NCI-H69 (cell line): ENCODE results near the gene ELAVL4.
A peak's percentile ranks its signal among the peaks of the same experiment; 100 is the strongest.
"Not testable (repeated sequence)": the region's sequence is repeated elsewhere in the genome, so short reads cannot be mapped to it uniquely, and the experiment has no call there.

Experiments used
- DNase-seq: peaks from one replicate; lab custom pipeline; 2025; lab: John Stamatoyannopoulos, UW

ELAVL4 gene

GRCh38 chr1:50123071-50123470 lies 14.4 kb downstream of the ELAVL4 start:
- DNase-seq, result peak; percentile 52

- no peak for DNase-seq
Observed at GRCh38 chr1:50126927-50127715, 18.4 kb downstream of the ELAVL4 start.

- peak; percentile 18 for DNase-seq
Observed at GRCh38 chr1:50129201-50129600, 20.5 kb downstream of the ELAVL4 start.

GRCh38 chr1:50132347-50132894 lies 23.7 kb downstream of the ELAVL4 start:
- DNase-seq, result peak; percentile 82

- peak; percentile 65 for DNase-seq
Observed at GRCh38 chr1:50135716-50136115, 27.0 kb downstream of the ELAVL4 start.

GRCh38 chr1:50139339-50140181 lies 30.8 kb downstream of the ELAVL4 start:
- peak; percentile 90 for DNase-seq

- no peak for DNase-seq
Observed at GRCh38 chr1:50140182-50140447, 31.4 kb downstream of the ELAVL4 start.

- DNase-seq, result no peak
Observed at GRCh38 chr1:50147191-50147850, 38.6 kb downstream of the ELAVL4 start.

GRCh38 chr1:50148142-50148923 lies 39.6 kb downstream of the ELAVL4 start:
- no peak for DNase-seq

GRCh38 chr1:50152236-50152635 lies 43.5 kb downstream of the ELAVL4 start:
- no peak for DNase-seq

GRCh38 chr1:50155541-50155940 lies 46.8 kb downstream of the ELAVL4 start:
- DNase-seq, result no peak

- no peak for DNase-seq
Observed at GRCh38 chr1:50156241-50157010, 47.7 kb downstream of the ELAVL4 start.

- no peak for DNase-seq
Observed at GRCh38 chr1:50157306-50157941, 48.7 kb downstream of the ELAVL4 start.

- DNase-seq, result no peak
Observed at GRCh38 chr1:50158421-50158820, 49.7 kb downstream of the ELAVL4 start.

GRCh38 chr1:50163680-50164079 lies 55.0 kb downstream of the ELAVL4 start:
- no peak for DNase-seq

GRCh38 chr1:50166351-50166750 lies 57.6 kb downstream of the ELAVL4 start:
- not testable (repeated sequence) for DNase-seq

- no peak for DNase-seq
Observed at GRCh38 chr1:50172299-50172698, 63.6 kb downstream of the ELAVL4 start.

GRCh38 chr1:50174101-50174500 lies 65.4 kb downstream of the ELAVL4 start:
- no peak for DNase-seq

- DNase-seq, result no peak
Observed at GRCh38 chr1:50175719-50176639, 67.3 kb downstream of the ELAVL4 start.
